GM12892 (cell line): Measurements from ENCODE around the gene VPS8.

Source experiments
- DNase-seq: peaks from one replicate; pipeline ENCODE4 v3.0.0; 2011; ENCODE audit not compliant: insufficient read length
- FAIRE-seq: peaks from 2 replicates; lab custom pipeline; 2011; peaks lifted over from hg19 to GRCh38; lab: Jason Lieb, UNC
- POLR2A ChIP-seq: IDR thresholded peaks from 2 replicates; pipeline ENCODE4 v1.6.1; 2011; ENCODE audit warnings: low read depth, low read length, control low read depth
- POLR2AphosphoS5 ChIP-seq: IDR thresholded peaks from 2 replicates; pipeline ENCODE4 v1.6.1; 2011; ENCODE audit warnings: low read depth, low read length, control low read depth
- TAF1 ChIP-seq: IDR thresholded peaks from 2 replicates; pipeline ENCODE4 v1.6.1; 2011; ENCODE audit warnings: low read depth, mild to moderate bottlenecking, control low read depth, low read length, borderline replicate concordance

The VPS8 gene

GRCh38 chr3:184788751-184789150, 23.2 kb upstream of the VPS8 start:
- FAIRE-seq (no peak), DNase-seq (no peak)
- TF ChIP-seq TAF1 (no peak), POLR2AphosphoS5 (no peak)

- no peak for FAIRE-seq
- no peak for TF ChIP-seq POLR2A
- TF ChIP-seq TAF1 = no peak
- no peak for TF ChIP-seq POLR2AphosphoS5
- DNase-seq = no peak
Observed at GRCh38 chr3:184789314-184789998, 22.5 kb upstream of the VPS8 start.

- DNase-seq = no peak
- TF ChIP-seq POLR2AphosphoS5 = no peak
- no peak for TF ChIP-seq POLR2A
- TF ChIP-seq TAF1 = no peak
- no peak for FAIRE-seq
Observed at GRCh38 chr3:184791171-184791570, 20.8 kb upstream of the VPS8 start.

GRCh38 chr3:184795522-184796190, 16.3 kb upstream of the VPS8 start:
- no peak for FAIRE-seq
- TF ChIP-seq POLR2AphosphoS5 (no peak), TAF1 (no peak), POLR2A (no peak)
- DNase-seq = no peak

GRCh38 chr3:184796551-184796950, 15.4 kb upstream of the VPS8 start:
- TF ChIP-seq TAF1 (no peak), POLR2A (no peak), POLR2AphosphoS5 (no peak)

GRCh38 chr3:184796954-184797353, 15.0 kb upstream of the VPS8 start:
- FAIRE-seq = no peak
- no peak for DNase-seq
- no peak for TF ChIP-seq POLR2AphosphoS5
- TF ChIP-seq TAF1 = no peak
- TF ChIP-seq POLR2A = no peak

More at GRCh38 chr3:184796551-184796950, 15.4 kb upstream of the VPS8 start:
- DNase-seq (no peak), FAIRE-seq (no peak)

GRCh38 chr3:184798120-184798519, 13.8 kb upstream of the VPS8 start:
- TF ChIP-seq POLR2AphosphoS5 = no peak
- FAIRE-seq (no peak), DNase-seq (no peak)

GRCh38 chr3:184800349-184800930, 11.5 kb upstream of the VPS8 start:
- DNase-seq (no peak), FAIRE-seq (no peak)
- TF ChIP-seq POLR2AphosphoS5 = no peak
- no peak for TF ChIP-seq POLR2A
- TF ChIP-seq TAF1 = no peak

- no peak for DNase-seq
- TF ChIP-seq POLR2AphosphoS5 (no peak), POLR2A (no peak), TAF1 (no peak)
- peak; percentile 14 for FAIRE-seq
Observed at GRCh38 chr3:184801241-184801785, 10.7 kb upstream of the VPS8 start.

- TF ChIP-seq POLR2AphosphoS5 (no peak), TAF1 (no peak), POLR2A (no peak)
- no peak for DNase-seq
- no peak for FAIRE-seq
Observed at GRCh38 chr3:184802150-184802549, 9.8 kb upstream of the VPS8 start.

- TF ChIP-seq TAF1 (no peak), POLR2A (no peak), POLR2AphosphoS5 (no peak)
- FAIRE-seq (peak; percentile 24), DNase-seq (no peak)
Observed at GRCh38 chr3:184804801-184805200, 7.2 kb upstream of the VPS8 start.

- FAIRE-seq (no peak), DNase-seq (no peak)
- TF ChIP-seq POLR2A (no peak), TAF1 (no peak), POLR2AphosphoS5 (no peak)
Observed at GRCh38 chr3:184805351-184806038, 6.5 kb upstream of the VPS8 start.
